Adrenal gland (tissue), 12 donors: Measurements from ENCODE around the gene CCDC63. TPM values are rescaled to one million over a fixed set of nuclear protein-coding genes. Genes with fewer than 3 reads are reported as not detected.
A peak's percentile ranks its signal among the peaks of the same experiment; 100 is the strongest.

Source experiments
- DNase-seq, 7 donors: peaks; one replicate each; pipeline ENCODE4 v3.0.0-alpha.2; 2019 to 2020
- H3K27ac ChIP-seq, 5 donors: fragments of 200-600 bp; sonication (generic) in 4 of 5; 1 replicate in 3 of 5; 2 replicates in 2 of 5; pipeline versions ENCODE4 v1.5.1 to v1.8.0; 2016 to 2020; ENCODE audit warnings: mild to moderate bottlenecking in 1 of 5
- H3K27me3 ChIP-seq: fragments of 200-600 bp; 2 replicates; pipeline ENCODE4 v1.8.0; 2021
- H3K36me3 ChIP-seq, 2 donors: fragments of 200-600 bp; replicated peaks in 1 of 2; 1 replicate in 1 of 2; 2 replicates in 1 of 2; pipeline versions ENCODE4 v1.5.1 to v1.8.0; 2018 to 2022
- H3K4me1 ChIP-seq, 2 donors: fragments of 200-600 bp; replicated peaks in 1 of 2; 1 replicate in 1 of 2; 2 replicates in 1 of 2; pipeline versions ENCODE4 v1.5.1 to v1.8.0; 2018 to 2021
- H3K4me3 ChIP-seq, 4 donors: fragments of 200-600 bp; sonication (generic) in 3 of 4; one replicate each; pipeline ENCODE4 v1.5.1; 2016 to 2018
- H3K9me3 ChIP-seq, 3 donors: fragments of 200-600 bp; sonication (generic) in 1 of 3; replicated peaks in 1 of 3; 1 replicate in 2 of 3; 2 replicates in 1 of 3; pipeline versions ENCODE4 v1.5.1 to v1.8.0; 2016 to 2021
- POLR2A ChIP-seq, 2 donors: fragments of 450-650 bp; IDR thresholded peaks; one replicate each; pipeline ENCODE4 v1.6.1; 2017; ENCODE audit warnings: antibody characterized with exemption in 2 of 2, mild to moderate bottlenecking in 2 of 2, moderate library complexity in 1 of 2
- whole genome bisulfite sequencing, 4 donors: extraction: QIAGEN DNeasy Blood & Tissue Kit in 2 of 4; methylation state at CpG; one replicate each; pipeline versions ENCODE4 v1.1.5 to v1.1.7; 2013 to 2017; 5-methylcytosine and 5-hydroxymethylcytosine counted together
- intact Hi-C, 2 donors: fragments of 100-400 bp; cut with DNase I; formaldehyde crosslinking; loops; one replicate each; pipeline versions ENCODE4 v1.14.1 to v1.15.0; 2022 to 2023
- polyA plus RNA-seq, 3 donors: library from polyadenylated mRNA; stranded (reverse); fragments of 200-250 nt in 2 of 3; fragments of 350-450 nt in 1 of 3; fragmentation: Illumina TruSeq in 1 of 3; extraction: RNeasy Lipid Tissue Mini Kit (QIAGEN cat#74804) in 1 of 3; gene quantifications; one replicate each; pipeline ENCODE4 v1.2.3, GENCODE V29; 2013 to 2014
- total RNA-seq, 9 donors: library from RNA; depleted of rRNA in 4 of 9; stranded (reverse); fragments of >200 nt in 4 of 9; fragments of 120-200 nt in 1 of 9; fragmentation: NEBNext Ultra II Directional in 1 of 9; extraction: Animal tissue kit (Norgen Biotek cat#: 25700) in 1 of 9; gene quantifications; one replicate each; pipeline versions ENCODE4 v1.1.0 to v1.2.4, GENCODE V29; 2013 to 2023
- TF ChIP-seq, protein P1 (sequence below), 6 experiments: fragments of 450-650 bp in 4 of 6; fragments of 200-600 bp in 2 of 6; sonication (generic) in 1 of 6; IDR thresholded peaks; 1 replicate in 5 of 6; 2 replicates in 1 of 6; pipeline versions ENCODE4 v1.5.1 to v1.8.0; 2016 to 2021; ENCODE audit warnings: antibody characterized with exemption in 6 of 6, mild to moderate bottlenecking in 2 of 6, moderate library complexity in 1 of 6
- donor health status: healthy with polysubstance abuse.
- donor health status: Bipolar disorder and iron deficiency.
- donor health status: DM: yes; HTN: yes; CAD: no.
- donor health status: DM: no; HTN: no; CAD: no.
- donor health status: DM: no; HTN: no; CAD: no.
- donor health status: DM: yes; HTN: yes; CAD: no.

Gene CCDC63
- total and polyA plus RNA-seq, 12 donors, result not detected

DNA sequence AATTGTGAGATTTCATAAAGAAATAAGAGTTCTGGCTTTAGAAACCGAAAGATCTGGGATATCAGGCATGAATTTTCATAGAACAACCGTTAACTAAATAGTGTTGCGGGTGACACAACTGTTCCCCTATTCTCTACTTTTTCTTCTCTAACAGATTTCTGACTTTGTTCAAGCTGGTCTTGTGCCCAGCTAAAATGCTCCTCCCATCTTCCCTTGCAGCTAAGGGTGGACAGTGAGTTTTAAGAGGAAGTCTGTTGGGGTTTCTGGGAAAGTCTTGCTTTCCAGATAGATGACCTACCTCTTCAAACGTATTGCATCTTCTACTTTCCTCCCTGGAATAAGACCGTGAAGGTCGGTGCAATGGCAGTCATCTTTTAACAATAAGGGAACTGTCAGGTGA is 18.7 kb downstream of the CCDC63 start:
- TF ChIP-seq, protein P1, sequence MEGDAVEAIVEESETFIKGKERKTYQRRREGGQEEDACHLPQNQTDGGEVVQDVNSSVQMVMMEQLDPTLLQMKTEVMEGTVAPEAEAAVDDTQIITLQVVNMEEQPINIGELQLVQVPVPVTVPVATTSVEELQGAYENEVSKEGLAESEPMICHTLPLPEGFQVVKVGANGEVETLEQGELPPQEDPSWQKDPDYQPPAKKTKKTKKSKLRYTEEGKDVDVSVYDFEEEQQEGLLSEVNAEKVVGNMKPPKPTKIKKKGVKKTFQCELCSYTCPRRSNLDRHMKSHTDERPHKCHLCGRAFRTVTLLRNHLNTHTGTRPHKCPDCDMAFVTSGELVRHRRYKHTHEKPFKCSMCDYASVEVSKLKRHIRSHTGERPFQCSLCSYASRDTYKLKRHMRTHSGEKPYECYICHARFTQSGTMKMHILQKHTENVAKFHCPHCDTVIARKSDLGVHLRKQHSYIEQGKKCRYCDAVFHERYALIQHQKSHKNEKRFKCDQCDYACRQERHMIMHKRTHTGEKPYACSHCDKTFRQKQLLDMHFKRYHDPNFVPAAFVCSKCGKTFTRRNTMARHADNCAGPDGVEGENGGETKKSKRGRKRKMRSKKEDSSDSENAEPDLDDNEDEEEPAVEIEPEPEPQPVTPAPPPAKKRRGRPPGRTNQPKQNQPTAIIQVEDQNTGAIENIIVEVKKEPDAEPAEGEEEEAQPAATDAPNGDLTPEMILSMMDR (IDR thresholded peaks at IDR 0.05), result no peak
- TF ChIP-seq POLR2A (IDR thresholded peaks at IDR 0.05), result no peak
- intact Hi-C loops, result no loop called here
- Histone ChIP-seq H3K27ac (no peak overlapping the region), H3K9me3 (no peaks in the 10 kb centered on the region), H3K4me1 (no peaks in the 10 kb centered on the region), H3K36me3 (no peaks in the 10 kb centered on the region), H3K27me3 (no peaks in the 10 kb centered on the region), H3K4me3 (no peak overlapping the region)
- WGBS, 4 donors, result 74 to 83% (median 79%) methylated on average over 6 of the region's 6 CpGs
- DNase-seq, result no peak

DNA sequence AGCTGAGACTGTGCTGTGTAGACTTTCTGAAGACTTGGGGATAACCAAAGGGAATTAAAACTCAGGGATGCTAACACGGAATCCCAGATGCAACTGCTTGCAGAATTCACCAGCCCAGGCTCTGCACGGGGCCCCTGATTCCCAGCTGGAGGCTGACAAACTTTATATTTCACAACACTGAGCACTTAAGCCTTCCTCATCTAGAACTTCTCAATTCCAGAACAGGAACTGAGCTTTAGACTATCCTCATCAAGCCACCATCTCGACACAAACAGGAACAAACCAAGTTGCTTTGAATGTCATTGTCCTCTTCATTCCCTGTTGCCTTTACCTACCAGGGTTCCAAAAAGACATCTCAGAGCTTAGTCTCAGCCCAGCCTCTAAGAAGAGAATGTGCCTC is 22.2 kb downstream of the CCDC63 start:
- TF ChIP-seq, protein P1 (IDR thresholded peaks at IDR 0.05), result no peak
- no peak for TF ChIP-seq POLR2A (IDR thresholded peaks at IDR 0.05)
- intact Hi-C loops, result no loop called here
- no peaks in the 10 kb centered on the region for H3K36me3 ChIP-seq
- no peak overlapping the region for H3K4me3 ChIP-seq
- no peak for DNase-seq
- no peaks in the 10 kb centered on the region for H3K4me1 ChIP-seq
- no peaks in the 10 kb centered on the region for H3K27me3 ChIP-seq
- H3K27ac ChIP-seq, result peak overlapping the region in 1 of 5 donors; percentile 8
- whole genome bisulfite sequencing, 4 donors, result 49 to 76% (median 63%) methylated on average over 3 of the region's 3 CpGs
- no peaks in the 10 kb centered on the region for H3K9me3 ChIP-seq

DNA sequence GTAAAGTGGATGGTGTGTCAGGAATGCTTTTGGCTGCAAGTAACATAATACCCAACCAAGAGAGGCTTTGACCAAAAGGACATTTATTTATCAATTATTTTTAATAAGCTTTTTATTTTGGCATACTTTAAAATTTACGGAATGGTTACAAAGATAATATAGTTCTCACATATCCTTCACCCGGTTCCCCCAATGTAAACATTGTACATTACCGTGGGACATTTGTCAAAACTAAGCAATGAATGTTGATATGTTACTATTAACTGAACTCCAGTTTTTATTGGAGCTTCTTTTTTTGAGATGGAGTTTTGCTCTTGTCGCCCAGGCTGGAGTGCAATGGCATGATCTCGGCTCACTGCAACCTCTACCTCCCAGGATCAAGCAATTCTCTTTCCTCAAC is 23.0 kb downstream of the CCDC63 start:
- DNase-seq, result no peak
- WGBS, 4 donors, result 83 to 95% (median 87%) methylated on average over 5 of the region's 5 CpGs
- intact Hi-C loops, result no loop called here
- no peaks in the 10 kb centered on the region for H3K4me1 ChIP-seq
- no peak overlapping the region for H3K4me3 ChIP-seq
- H3K27me3 ChIP-seq, result no peaks in the 10 kb centered on the region
- H3K36me3 ChIP-seq, result no peaks in the 10 kb centered on the region
- H3K27ac ChIP-seq, result no peak overlapping the region
- H3K9me3 ChIP-seq, result no peaks in the 10 kb centered on the region
- TF ChIP-seq, protein P1 (IDR thresholded peaks at IDR 0.05), result no peak
- no peak for TF ChIP-seq POLR2A (IDR thresholded peaks at IDR 0.05)

DNA sequence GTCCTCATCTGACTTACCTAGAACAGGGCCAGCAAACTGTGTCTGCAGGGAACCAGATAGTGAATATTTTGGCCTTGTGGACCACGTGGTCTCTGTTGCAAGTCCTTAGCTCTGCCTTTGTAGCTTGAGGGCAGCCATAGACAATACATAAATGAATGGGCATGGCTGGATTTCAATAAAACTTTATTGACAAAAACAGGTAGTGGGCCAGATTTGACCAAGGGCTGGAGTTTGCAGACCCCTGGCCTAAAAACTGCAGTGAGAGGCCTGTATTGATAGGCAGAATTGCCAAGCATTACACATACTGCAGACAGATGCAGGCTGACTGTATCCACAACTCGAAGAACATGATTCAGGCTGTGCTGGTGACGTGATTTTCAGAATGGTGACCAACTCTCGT is 25.3 kb downstream of the CCDC63 start:
- no peak for DNase-seq
- intact Hi-C loops, result no loop called here
- no peak for TF ChIP-seq POLR2A (IDR thresholded peaks at IDR 0.05)
- TF ChIP-seq, protein P1 (IDR thresholded peaks at IDR 0.05), result no peak
- Histone ChIP-seq H3K27ac (no peak overlapping the region), H3K36me3 (no peaks in the 10 kb centered on the region), H3K9me3 (no peaks in the 10 kb centered on the region), H3K27me3 (no peaks in the 10 kb centered on the region), H3K4me3 (no peak overlapping the region), H3K4me1 (no peaks in the 10 kb centered on the region)
- 57 to 81% (median 74%) methylated on average over 4 of the region's 4 CpGs for WGBS, 4 donors
